SU-DHL-6 (cell line): Measurements from ENCODE around the gene GPR155.

Source experiments
- H2AFZ ChIP-seq: fragments of 200-600 bp; sonication (generic); 2 replicates; pipeline ENCODE4 v1.6.1; 2014; ENCODE audit warnings: low read depth, mild to moderate bottlenecking, moderate library complexity, mixed read lengths, antibody characterized with exemption, low read length; ENCODE audit not compliant: severe bottlenecking
- H3F3A ChIP-seq: fragments of 200-600 bp; shearing (Covaris generic); 2 replicates; pipeline ENCODE4 v1.6.0; 2016; ENCODE audit warnings: antibody characterized with exemption, mild to moderate bottlenecking; ENCODE audit not compliant: insufficient read depth
- H3K27ac ChIP-seq: fragments of 200-600 bp; sonication (generic); 2 replicates; pipeline ENCODE4 v1.5.1; 2016; ENCODE audit warnings: low read depth, mild to moderate bottlenecking, low read length, moderate library complexity, mixed read lengths
- H3K27me3 ChIP-seq: fragments of 200-600 bp; sonication (generic), shearing (Covaris generic); 2 replicates; pipeline ENCODE4 v1.6.0; 2014; ENCODE audit warnings: mild to moderate bottlenecking, low read length
- H3K36me3 ChIP-seq: fragments of 200-600 bp; sonication (generic); 2 replicates; pipeline ENCODE4 v1.6.1; 2014; ENCODE audit warnings: mild to moderate bottlenecking, low read length, mixed read lengths
- H3K4me2 ChIP-seq: fragments of 300-600, 200-600 bp; shearing (Covaris generic), sonication (generic); 2 replicates; pipeline ENCODE4 v1.6.0; 2014; ENCODE audit warnings: low read length, low read depth, mild to moderate bottlenecking; ENCODE audit not compliant: poor library complexity, severe bottlenecking
- H3K4me3 ChIP-seq: fragments of 200-600 bp; sonication (generic); 2 replicates; pipeline ENCODE4 v1.5.1; 2014; ENCODE audit warnings: antibody characterized with exemption, low read length, mild to moderate bottlenecking, mixed read lengths; ENCODE audit not compliant: insufficient read depth, poor library complexity, severe bottlenecking
- H3K79me2 ChIP-seq: fragments of 200-600 bp; sonication (generic); 2 replicates; pipeline ENCODE4 v1.6.1; 2014; ENCODE audit warnings: mild to moderate bottlenecking, low read length, moderate library complexity; ENCODE audit not compliant: insufficient read depth
- H3K9ac ChIP-seq: fragments of 200-600 bp; sonication (generic); 2 replicates; pipeline ENCODE4 v1.7.0; 2014; ENCODE audit warnings: mild to moderate bottlenecking, low read length
- H3K9me2 ChIP-seq: fragments of 200-600 bp; sonication (generic); replicated peaks from 2 replicates; pipeline ENCODE4 v1.6.1; 2014; ENCODE audit warnings: low read length; ENCODE audit not compliant: insufficient read depth
- H3K9me3 ChIP-seq: fragments of 200-600 bp; sonication (generic); 2 replicates; pipeline ENCODE4 v1.6.1; 2014; ENCODE audit warnings: low read length, mixed read lengths; ENCODE audit not compliant: insufficient read depth
- H4K20me1 ChIP-seq: fragments of 200-600 bp; sonication (generic); 2 replicates; pipeline ENCODE4 v1.6.1; 2014; ENCODE audit warnings: low read depth, mild to moderate bottlenecking, antibody characterized with exemption, low read length, moderate library complexity, mixed read lengths
- CTCF ChIP-seq: fragments of 200-600 bp; sonication (generic); IDR thresholded peaks from one replicate; pipeline ENCODE4 v1.5.1; 2017; ENCODE audit warnings: antibody characterized with exemption, mild to moderate bottlenecking, low read length, moderate library complexity; ENCODE audit not compliant: insufficient read depth, poor library complexity, severe bottlenecking
- EZH2phosphoT487 ChIP-seq: fragments of 200-600 bp; sonication (generic), shearing (Covaris generic); conservative IDR thresholded peaks from 2 replicates; pipeline ENCODE4 v1.6.1; 2018; ENCODE audit warnings: mild to moderate bottlenecking, antibody characterized with exemption, low read length, moderate library complexity, mixed read lengths

GPR155 gene

DNA sequence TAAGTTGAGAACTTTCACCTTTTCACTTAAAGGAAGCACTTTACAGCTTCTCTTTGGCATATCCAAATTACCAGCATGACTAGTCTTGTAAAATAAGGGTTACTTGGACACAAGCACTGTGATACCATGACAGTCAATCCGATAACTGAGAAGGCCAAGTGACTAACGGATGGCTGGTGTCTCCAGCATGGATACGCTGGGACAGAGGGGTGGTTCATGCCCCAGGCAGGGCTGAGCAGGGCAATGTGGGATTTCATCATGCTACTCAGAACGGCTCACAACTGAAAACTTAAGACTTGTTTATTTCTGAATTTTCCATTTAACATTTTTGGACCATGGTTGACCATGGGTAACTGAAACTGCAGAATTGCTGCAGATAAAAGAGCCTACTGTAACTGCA, 43.1 kb upstream of the GPR155 start:
- Histone ChIP-seq H3K27me3 (no peaks in the 10 kb centered on the region), H3K4me2 (no peak overlapping the region), H3K4me3 (no peak overlapping the region), H3K79me2 (no peaks in the 10 kb centered on the region), H3K9me2 (no peaks in the 10 kb centered on the region), H3F3A (no peaks in the 10 kb centered on the region), H3K27ac (no peak overlapping the region), H3K36me3 (no peaks in the 10 kb centered on the region), H2AFZ (no peak overlapping the region), H3K9me3 (no peaks in the 10 kb centered on the region), H3K9ac (no peak overlapping the region), H4K20me1 (no peaks in the 10 kb centered on the region)
- TF ChIP-seq EZH2phosphoT487, result no peak
- no peak for TF ChIP-seq CTCF

DNA sequence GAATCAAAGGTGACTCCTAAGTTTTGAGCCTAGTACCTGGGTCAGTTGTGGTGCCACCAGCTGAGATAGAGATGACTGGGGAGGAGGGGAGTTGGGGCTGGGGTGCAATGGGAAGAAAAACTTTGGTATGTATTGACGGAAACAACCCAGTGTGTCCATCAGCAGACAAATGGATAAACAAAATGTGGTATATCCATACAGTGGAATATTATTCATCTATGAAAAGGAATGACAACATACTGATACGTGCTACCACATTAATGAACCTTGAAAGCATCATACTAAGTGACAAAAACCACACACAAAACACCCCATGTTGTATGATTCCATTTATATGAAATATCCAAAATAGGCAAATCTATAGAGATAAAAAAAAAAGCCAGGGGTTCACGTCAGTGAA, 41.1 kb upstream of the GPR155 start:
- no peaks in the 10 kb centered on the region for H3K27me3 ChIP-seq
- no peak overlapping the region for H3K4me3 ChIP-seq
- H3K79me2 ChIP-seq, result no peaks in the 10 kb centered on the region
- no peak overlapping the region for H2AFZ ChIP-seq
- no peaks in the 10 kb centered on the region for H3K36me3 ChIP-seq
- H3K9ac ChIP-seq, result no peak overlapping the region
- H4K20me1 ChIP-seq, result no peaks in the 10 kb centered on the region
- no peak overlapping the region for H3K4me2 ChIP-seq
- no peaks in the 10 kb centered on the region for H3K9me2 ChIP-seq
- H3F3A ChIP-seq, result no peaks in the 10 kb centered on the region
- H3K9me3 ChIP-seq, result no peaks in the 10 kb centered on the region
- H3K27ac ChIP-seq, result no peak overlapping the region
- no peak for TF ChIP-seq CTCF
- no peak for TF ChIP-seq EZH2phosphoT487

- no peaks in the 10 kb centered on the region for H3K36me3 ChIP-seq
- H3K9me3 ChIP-seq, result no peaks in the 10 kb centered on the region
Observed at GRCh38 chr2:174527101-174527721, 40.4 kb upstream of the GPR155 start.

More at GRCh38 chr2:174527101-174527721, 40.4 kb upstream of the GPR155 start:
- no peak overlapping the region for H2AFZ ChIP-seq
- H3F3A ChIP-seq, result no peaks in the 10 kb centered on the region
- no peak overlapping the region for H3K4me3 ChIP-seq
- no peaks in the 10 kb centered on the region for H4K20me1 ChIP-seq
- no peaks in the 10 kb centered on the region for H3K9me2 ChIP-seq
- H3K9ac ChIP-seq, result no peak overlapping the region
- no peaks in the 10 kb centered on the region for H3K27me3 ChIP-seq
- no peak overlapping the region for H3K4me2 ChIP-seq
- H3K79me2 ChIP-seq, result no peaks in the 10 kb centered on the region
- no peak overlapping the region for H3K27ac ChIP-seq
- TF ChIP-seq CTCF (no peak), EZH2phosphoT487 (no peak)
